Iris pigment epithelial cell (primary cell): ENCODE measurements around the gene MMP2.

ENCODE experiments used
- DNase-seq: peaks from one replicate; pipeline ENCODE4 v3.0.0-alpha.2; 2011; ENCODE audit warnings: low read depth

Gene MMP2

DNA sequence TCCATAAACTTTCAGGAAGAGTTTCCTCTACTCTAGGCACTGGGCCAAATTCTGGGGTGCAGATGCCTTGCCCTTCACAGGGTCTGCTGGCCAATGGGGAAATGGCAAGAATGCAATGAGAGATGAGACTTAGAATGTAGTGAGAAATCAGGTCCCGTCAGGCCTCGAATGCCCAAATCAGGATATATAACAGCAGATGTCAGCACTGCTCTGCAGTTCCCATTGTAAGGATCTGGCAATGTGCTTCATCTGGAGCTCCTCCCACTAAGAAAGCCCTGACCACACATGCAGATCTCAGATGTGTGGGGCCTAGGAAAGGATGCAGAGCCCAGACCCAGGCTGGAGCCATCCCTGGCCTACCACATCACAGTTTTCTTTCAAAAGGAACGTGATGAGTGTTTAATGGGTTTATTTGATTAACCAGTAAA lies 16.0 kb downstream of the MMP2 start:
- DNase-seq: peak; percentile 81

DNA sequence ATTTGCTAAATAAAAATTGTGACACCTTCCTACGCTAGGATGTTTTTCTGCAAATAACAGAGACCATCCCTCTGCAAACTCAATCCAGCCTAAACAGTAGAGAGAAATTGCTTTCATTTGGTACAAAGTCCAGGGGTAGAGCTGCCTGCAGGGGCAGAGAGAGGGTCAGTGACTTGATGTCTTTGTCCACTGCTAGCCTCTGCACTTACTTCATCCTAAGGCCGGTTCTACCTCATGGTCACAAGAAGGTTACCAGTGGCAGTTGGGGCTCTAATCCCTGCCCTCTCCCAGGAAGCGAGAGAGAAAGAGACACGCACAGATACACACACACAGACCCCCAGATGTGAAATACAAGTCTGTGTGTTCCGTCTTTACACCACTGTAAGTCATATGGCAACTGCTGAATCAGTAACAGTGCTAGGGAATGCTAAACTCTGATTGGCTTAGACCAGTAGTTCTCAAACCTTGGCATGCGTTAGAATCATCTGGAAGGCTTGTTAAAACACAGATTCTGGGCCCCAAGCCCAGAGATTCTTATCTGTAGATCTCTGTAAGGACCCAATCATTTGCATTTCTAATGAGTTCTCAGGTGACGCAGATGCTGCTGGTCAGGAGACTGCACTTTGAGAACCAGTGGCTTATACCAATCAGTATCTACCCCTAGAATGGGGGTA lies 16.8 kb downstream of the MMP2 start:
- peak; percentile 81 for DNase-seq

DNA sequence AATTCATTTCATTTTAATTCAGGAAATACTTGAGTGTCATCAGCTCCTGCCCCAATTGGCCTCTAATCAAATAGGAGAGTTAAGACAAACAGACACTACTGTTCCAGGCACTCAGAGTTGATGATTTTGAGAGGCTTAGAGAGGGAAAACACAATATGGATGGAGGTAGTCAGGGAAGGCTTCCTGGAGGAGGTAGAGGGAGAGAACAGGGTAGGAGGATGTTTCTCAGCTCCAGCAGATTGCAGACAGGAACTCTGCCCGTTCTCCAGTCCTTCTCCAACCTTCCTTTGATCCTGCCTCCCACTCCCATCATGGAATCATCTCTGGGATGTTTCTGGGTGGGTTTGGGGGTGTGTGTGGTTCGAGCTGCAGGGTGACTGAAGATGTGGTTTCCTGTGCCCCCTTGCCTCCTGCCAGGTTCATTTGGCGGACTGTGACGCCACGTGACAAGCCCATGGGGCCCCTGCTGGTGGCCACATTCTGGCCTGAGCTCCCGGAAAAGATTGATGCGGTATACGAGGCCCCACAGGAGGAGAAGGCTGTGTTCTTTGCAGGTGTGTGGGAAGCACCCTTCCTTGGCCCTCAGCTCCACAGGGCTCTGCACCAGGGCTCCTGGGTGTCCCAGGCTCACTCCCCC lies 17.6 kb downstream of the MMP2 start:
- DNase-seq: no peak

DNA sequence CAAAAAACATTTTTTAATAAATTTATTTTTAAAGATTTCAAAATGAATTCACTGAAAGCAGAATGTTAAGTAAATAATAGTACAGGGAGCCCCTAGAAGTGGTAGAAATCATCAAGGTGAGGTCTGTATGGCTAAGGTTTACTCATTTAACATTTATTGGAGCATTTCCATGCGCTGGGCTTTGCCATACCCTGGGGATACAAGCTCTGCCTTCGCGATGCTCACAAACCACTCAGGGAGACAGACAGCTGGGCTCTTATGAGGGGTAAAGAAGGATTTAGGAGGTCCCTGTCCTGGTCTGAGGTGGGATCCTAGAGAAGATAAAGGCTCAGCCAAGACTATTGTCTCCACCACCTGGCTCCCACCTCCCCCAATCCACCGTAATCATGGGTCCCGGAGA lies 18.6 kb downstream of the MMP2 start:
- no peak for DNase-seq

- DNase-seq: no peak
Measured at GRCh38 chr16:55498101-55498500, 19.1 kb downstream of the MMP2 start.

DNA sequence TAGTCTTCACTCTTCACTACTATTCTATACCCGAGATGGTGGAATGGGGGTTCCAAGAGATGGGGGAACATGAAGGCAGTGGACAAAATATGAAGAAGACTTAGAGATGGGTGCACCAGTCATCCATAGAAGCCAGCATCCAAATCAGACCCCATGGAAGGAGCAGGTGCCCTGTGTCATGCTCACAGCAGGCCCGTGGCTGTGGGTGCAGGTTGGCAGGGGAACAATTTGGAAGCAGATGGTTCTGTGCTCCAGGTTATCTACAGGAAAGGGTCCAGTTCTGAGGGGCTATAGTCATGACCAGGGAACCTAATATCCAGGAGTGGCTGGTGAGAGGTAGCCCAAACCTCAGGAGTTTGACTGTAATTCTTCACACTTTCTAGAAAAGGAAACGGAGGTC lies 20.3 kb downstream of the MMP2 start:
- DNase-seq: no peak

DNA sequence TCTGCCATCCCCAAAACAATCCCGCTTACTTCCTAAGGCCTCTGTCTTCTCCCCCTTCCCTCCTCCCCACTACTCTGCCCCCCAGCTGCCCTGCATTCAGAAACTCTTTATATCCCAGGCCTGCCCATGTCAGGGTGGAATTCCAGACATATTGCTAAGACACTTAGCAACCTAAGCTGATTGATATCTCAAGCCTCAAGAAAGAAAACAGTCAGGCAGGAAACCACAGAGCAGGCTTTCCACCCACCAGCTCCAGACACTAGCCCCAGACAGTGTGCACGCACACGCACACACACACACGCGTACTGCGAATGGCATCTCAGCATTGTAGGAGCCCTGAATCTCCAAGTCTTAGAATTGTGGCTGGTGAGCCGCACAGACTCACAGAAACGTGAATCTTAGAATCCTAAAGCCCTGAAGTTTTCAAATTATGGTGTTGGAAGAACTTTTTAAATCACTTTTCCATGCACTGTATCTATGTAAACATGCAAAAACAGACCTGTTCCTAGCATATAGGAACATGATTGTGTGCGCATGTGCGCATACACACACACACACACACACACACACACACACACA lies 21.0 kb downstream of the MMP2 start:
- peak; percentile 98 for DNase-seq

DNA sequence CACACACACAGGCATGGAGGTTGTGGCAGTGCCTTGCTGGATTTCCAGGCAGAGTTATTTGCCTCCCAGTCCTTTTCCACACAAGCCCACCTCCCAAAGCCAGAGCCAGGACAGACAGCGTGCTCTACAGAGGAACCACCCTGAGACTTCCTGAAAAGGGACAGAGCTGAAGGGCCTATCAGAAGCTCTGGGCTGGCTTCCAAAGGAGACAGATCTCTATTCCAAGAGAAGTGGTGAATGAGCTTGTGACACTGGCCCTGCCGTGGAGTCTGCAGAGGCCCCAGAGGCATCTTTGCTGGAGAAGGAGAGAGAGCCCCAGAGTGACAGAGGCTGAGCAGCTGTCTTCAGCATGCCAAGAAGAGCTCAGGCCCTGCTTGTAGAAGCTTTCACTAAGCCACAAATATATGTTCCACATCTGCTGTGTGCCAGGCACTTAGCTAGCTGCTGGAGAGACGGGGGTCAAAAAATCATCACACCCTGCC lies 21.6 kb downstream of the MMP2 start:
- peak; percentile 25 for DNase-seq

DNA sequence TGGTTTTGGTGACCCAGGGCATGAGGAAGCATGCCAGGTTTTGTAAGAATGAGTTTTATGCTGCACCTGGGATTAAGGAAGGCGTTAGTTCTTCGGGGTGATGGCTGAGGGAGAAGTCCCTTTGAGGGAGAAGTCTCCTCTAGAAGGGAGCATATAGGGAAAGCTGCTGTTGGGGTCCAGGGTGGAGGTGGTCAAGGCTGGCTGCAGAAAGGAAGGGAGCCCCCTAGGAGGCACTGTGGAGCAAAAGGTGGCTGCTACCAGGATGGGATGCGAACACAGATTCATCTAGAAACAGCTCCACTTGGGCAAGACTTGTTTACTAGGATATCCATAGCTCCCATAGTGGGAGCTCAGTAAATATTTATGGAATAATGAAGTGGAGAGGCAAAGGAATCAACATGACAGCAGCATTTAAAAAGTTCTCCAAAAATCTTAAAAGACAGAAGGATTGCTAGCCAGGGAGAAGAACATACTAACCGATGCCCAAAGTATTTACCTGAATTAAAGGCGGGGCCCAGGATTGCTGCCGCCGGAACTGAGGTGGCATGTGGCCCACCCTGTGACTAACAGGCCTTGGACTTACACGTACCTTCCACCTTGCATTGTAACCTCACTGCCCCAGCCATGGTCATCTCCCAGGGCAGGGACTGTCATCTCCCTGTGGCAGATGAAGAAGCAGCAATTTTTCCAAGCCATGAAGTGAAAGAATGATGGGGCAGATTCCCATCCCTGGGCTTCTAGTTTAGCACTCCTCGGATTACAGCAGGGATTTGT lies 22.7 kb downstream of the MMP2 start:
- DNase-seq: no peak

DNA sequence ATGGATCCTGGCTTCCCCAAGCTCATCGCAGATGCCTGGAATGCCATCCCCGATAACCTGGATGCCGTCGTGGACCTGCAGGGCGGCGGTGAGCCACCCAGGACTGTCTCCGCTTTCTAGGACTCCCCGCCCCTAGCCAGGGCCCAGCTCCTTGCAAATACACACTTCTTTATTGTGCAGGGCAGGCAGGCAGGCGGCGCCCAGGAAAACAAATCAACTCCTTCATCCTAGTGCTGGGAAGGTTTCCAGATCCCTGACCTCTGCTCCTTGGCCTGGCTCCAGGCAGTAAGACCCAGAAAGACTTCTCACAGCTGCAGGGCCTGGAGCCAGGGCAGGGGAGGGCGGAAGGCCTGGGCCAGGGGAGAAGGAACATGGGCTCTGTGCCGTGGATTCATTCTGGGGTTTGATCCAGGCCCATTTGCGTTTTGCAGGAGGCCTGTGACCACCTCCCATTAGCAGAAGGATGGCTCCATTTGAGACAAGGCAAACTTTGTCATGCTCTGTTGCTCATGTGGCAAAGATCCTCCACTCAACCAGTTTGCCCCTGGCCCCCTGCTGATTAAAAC lies 23.9 kb downstream of the MMP2 start:
- peak; percentile 75 for DNase-seq

GRCh38 chr16:55503726-55504550 lies 24.9 kb downstream of the MMP2 start:
- no peak for DNase-seq

- no peak for DNase-seq
Measured at GRCh38 chr16:55505333-55506015, 26.5 kb downstream of the MMP2 start.

DNA sequence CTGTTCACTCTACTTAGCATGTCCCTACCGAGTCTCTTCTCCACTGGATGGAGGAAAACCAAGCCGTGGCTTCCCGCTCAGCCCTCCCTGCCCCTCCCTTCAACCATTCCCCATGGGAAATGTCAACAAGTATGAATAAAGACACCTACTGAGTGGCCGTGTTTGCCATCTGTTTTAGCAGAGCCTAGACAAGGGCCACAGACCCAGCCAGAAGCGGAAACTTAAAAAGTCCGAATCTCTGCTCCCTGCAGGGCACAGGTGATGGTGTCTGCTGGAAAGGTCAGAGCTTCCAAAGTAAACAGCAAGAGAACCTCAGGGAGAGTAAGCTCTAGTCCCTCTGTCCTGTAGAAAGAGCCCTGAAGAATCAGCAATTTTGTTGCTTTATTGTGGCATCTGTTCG lies 27.1 kb downstream of the MMP2 start:
- no peak for DNase-seq

DNA sequence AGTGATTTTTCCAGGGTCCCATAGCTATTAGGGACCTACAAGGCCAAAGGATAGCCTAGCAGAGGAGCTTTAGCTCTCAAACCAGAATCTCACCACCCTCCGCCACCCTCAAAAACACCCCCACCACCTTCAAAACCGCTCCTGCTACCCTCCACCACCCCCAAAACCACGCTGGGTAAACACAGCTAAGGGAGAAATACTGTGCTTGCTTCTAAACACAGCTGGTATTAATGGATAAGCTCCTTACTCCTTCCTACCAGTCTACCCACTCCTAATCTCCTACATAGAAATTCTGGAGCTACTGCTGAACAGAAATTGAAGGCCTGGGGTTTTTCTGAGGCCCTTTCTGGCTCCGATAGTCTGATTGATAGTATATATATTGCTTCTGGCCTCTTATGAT lies 27.7 kb downstream of the MMP2 start:
- DNase-seq: no peak

DNA sequence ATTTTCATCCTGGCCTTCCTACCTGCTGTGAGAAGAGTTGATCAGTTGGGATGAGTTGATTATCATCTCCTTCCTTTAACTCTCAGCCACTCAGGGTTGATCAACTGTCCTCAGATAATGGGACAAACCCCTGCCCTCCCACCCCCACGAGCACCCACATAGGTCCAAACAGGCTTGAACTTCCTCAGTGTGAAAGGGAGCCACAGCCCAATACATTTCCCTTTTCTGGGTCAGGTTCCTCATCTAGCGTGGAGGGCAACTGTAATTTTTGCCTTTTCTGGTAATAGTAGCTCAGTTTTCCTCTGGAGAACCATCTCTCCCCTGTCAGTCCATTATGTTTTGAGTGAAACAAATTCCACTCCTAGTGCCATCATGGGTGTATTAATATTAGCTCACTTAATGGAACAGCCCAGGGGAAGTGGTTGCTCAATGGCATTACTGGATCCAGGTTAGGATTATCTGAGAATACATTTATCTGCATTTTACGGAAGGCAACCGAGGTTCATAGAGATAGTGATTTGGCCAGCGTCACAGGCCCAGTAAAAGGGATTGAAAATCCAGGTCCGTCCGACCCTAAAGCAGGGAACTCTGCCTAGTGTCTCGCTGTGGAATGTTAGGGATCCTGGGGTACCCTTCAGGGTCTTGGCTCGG lies 29.4 kb downstream of the MMP2 start:
- DNase-seq: no peak

GRCh38 chr16:55508941-55509931 lies 30.2 kb downstream of the MMP2 start, which contains the start of gene LPCAT2:
Gene LPCAT2, plus strand, starts transcription at chr16:55509072. Its CDS starts 110 bp downstream, at chr16:55509182.
- DNase-seq: peak; percentile 62

DNA sequence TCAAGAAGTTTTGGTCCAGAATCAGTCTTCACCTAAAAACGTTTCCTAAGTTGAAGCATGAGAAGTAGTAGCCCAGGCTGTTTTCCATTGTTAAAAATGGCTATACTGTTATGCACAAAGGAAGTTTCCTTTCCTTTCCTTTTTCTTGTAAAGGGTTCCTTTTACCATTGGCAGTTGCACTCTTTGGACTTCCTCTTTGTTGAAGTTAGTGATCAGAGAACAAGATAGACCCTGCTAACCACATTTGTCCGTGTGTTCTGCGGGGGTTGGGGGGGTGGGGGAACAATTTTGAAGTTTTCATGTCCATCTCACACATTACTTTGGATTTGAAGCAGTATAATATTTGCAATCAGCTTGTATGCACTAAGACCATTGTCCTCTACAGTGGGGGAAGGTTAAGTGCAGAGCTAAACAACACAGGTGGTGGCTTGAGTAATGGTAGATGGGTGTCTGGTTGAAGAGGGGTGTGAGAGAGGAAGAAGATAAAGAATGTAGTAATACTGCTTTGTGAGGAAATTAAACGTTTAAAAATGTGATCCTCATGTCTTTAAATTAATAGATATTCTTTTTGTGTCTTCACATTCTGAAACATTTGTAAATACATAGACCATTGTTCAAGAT lies 31.3 kb downstream of the MMP2 start:
- no peak for DNase-seq

DNA sequence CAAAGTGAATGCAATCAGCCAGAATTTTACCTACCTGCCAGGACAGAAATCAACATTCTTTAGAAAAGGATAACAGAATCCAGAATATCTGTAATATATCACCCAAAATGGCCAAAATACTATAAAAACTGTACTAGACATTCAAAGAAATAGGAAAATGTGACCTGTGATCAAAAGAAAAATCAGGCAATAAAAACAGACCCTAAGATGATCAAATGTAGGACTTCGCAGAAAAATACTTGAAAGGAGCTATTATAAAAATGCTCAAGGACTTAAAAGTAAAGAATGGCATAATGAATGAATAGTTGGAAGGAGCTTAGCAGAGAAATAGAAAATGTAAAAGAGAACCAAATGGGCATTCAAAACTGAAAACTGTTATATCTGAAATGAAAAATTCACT lies 33.9 kb downstream of the MMP2 start:
- DNase-seq: no peak

- no peak for DNase-seq
Measured at GRCh38 chr16:55513616-55514015, 34.6 kb downstream of the MMP2 start.
